ENCODE results near the gene SBF2. TPM values are rescaled to one million over a fixed set of nuclear protein-coding genes. Genes with fewer than 3 reads are reported as not detected.

SBF2 gene
- total RNA-seq, 2 donors from 2014 or later: 53.8 to 60.8 TPM

GRCh38 chr11:10320736-10321465, 26.9 kb upstream of the SBF2 start:
- DNase-seq (ENCODE audit: low spot score) (no peak), ATAC-seq (ENCODE audit: insufficient number of reproducible peaks, low FRiP score, low read depth) (no peak)
- peak overlapping the region; percentile 89 for H3K27ac ChIP-seq
- no peaks in the 10 kb centered on the region for H3K27me3 ChIP-seq (replicated peaks; ENCODE audit: insufficient read depth)
- TF ChIP-seq CTCF (IDR thresholded peaks at IDR 0.05): no peak
- no peaks in the 10 kb centered on the region for H3K9me3 ChIP-seq
- H3K36me3 ChIP-seq: no peaks in the 10 kb centered on the region
- H3K4me3 ChIP-seq: no peak overlapping the region
- H3K4me1 ChIP-seq (ENCODE audit: control insufficient read depth in 1 of 2, low read depth in 2 of 2): peaks cover 26 to 71% of the 10 kb centered on the region in 2 donors

DNA sequence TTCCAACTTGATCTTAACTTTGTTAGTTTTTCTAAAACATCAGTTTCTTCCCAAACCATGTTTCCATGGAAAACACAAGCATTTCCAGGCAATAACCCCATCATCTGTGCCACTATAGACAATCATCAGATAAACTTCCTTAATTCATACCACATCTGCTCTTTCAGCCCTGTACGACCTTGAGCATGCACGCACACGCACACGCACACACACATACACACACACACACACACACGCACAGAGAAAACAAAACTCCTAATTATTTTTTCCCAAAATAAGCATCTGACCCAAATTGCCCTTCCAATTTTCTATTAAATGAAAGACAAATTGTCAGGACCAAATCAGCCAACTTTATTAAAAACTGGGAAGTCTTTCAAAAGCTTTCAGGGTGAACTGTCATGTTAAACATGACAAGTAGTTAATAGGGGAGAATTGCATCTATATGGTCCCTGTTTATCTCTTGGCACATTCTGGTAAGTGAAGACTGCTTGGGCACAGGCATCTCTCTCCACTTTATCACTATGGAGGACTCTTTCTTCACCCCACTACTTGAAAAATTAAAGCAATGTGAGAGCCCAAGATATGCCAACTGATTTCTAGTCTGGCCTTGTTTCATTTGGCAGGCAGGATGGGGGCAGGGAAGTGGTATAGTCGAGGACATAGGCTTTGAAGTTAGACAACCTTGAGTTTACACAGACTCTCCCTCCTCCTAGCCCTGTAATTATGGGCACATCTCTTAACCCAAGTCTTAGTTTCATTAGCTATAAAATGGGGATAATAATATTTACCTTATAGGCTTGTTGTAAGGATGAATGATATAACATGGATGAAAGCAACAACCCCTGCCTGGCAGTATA, 25.9 kb upstream of the SBF2 start:
- Histone ChIP-seq H3K4me1 (ENCODE audit: control insufficient read depth in 1 of 2, low read depth in 2 of 2) (peaks cover 18 to 61% of the 10 kb centered on the region in 2 donors), H3K9me3 (no peaks in the 10 kb centered on the region), H3K36me3 (no peaks in the 10 kb centered on the region), H3K27ac (peak overlapping the region in 1 of 2 donors; percentile 89), H3K4me3 (no peak overlapping the region), H3K27me3 (replicated peaks; ENCODE audit: insufficient read depth) (no peaks in the 10 kb centered on the region)
- TF ChIP-seq CTCF (IDR thresholded peaks at IDR 0.05): no peak
- ATAC-seq (ENCODE audit: insufficient number of reproducible peaks, low FRiP score, low read depth): no peak
- no peak for DNase-seq (ENCODE audit: low spot score)

- Histone ChIP-seq H3K36me3 (no peaks in the 10 kb centered on the region), H3K4me1 (ENCODE audit: control insufficient read depth in 1 of 2, low read depth in 2 of 2) (peaks cover 13 to 47% of the 10 kb centered on the region in 2 donors), H3K9me3 (no peaks in the 10 kb centered on the region), H3K27ac (no peak overlapping the region), H3K4me3 (no peak overlapping the region), H3K27me3 (replicated peaks; ENCODE audit: insufficient read depth) (no peaks in the 10 kb centered on the region)
- ATAC-seq (ENCODE audit: insufficient number of reproducible peaks, low FRiP score, low read depth) (no peak), DNase-seq (ENCODE audit: low spot score) (no peak)
- TF ChIP-seq CTCF (IDR thresholded peaks at IDR 0.05): no peak
Measured at GRCh38 chr11:10318527-10318802, 24.4 kb upstream of the SBF2 start.

DNA sequence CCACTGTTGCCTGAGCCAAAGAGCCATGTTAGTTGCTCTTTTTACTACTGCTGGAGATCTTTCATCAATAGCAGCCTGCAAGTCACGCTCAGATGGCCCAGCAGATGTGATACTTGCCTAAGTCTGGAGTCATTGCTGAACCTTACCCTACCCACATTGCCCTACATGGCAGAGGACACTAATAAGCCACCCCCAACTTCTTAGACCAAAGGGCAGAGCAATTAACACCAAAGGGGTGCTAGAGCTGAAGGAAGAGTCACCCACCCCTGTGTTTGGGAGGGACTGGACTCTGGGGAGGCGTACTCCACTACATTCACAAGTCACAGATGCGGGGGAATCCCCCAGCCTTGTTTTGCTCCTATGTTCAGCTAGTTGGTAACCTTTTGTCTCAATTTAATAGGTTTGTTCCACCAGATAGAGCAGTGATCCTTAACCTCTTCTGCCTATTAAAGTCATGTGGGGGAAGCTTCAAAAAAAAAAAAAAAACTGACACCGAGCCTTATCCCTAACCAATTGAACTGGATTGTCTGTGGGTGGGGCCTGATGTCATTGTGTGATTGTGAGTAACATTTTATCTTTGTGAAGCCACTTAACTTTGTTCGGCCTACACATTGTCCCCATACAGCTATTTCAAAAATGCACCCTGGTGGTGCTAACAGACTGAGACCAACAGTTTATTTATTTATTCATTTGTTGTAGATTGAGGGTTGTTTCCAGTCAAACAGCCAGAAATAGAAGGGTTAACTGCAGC, 23.9 kb upstream of the SBF2 start:
- no peaks in the 10 kb centered on the region for H3K27me3 ChIP-seq (replicated peaks; ENCODE audit: insufficient read depth)
- TF ChIP-seq CTCF (IDR thresholded peaks at IDR 0.05): no peak
- H3K4me3 ChIP-seq: no peak overlapping the region
- no peak for DNase-seq (ENCODE audit: low spot score)
- H3K9me3 ChIP-seq: no peaks in the 10 kb centered on the region
- peak overlapping the region; percentile 25 to 39 for H3K27ac ChIP-seq
- H3K36me3 ChIP-seq: no peaks in the 10 kb centered on the region
- H3K4me1 ChIP-seq (ENCODE audit: control insufficient read depth in 1 of 2, low read depth in 2 of 2): peaks cover 9 to 42% of the 10 kb centered on the region in 2 donors
- no peak for ATAC-seq (ENCODE audit: insufficient number of reproducible peaks, low FRiP score, low read depth)
